Measurements from ENCODE around the gene METTL9.
A peak's percentile ranks its signal among the peaks of the same experiment; 100 is the strongest.
"Not testable (repeated sequence)": the region's sequence is repeated elsewhere in the genome, so short reads cannot be mapped to it uniquely, and the experiment has no call there.

The METTL9 gene

GRCh38 chr16:21663889-21664647 is 64.7 kb downstream of the METTL9 start, which contains the start of gene OTOA:
OTOA (plus strand) TSS chr16:21663968; CDS start chr16:21678515, 14,547 bp downstream.
- peaks cover 3% of the 10 kb centered on the region; the same call in 1 of the 2 replicates for H3K27me3 ChIP-seq (replicated peaks; ENCODE audit: control insufficient read depth, insufficient read depth, low read length)
- TF ChIP-seq, protein P1, sequence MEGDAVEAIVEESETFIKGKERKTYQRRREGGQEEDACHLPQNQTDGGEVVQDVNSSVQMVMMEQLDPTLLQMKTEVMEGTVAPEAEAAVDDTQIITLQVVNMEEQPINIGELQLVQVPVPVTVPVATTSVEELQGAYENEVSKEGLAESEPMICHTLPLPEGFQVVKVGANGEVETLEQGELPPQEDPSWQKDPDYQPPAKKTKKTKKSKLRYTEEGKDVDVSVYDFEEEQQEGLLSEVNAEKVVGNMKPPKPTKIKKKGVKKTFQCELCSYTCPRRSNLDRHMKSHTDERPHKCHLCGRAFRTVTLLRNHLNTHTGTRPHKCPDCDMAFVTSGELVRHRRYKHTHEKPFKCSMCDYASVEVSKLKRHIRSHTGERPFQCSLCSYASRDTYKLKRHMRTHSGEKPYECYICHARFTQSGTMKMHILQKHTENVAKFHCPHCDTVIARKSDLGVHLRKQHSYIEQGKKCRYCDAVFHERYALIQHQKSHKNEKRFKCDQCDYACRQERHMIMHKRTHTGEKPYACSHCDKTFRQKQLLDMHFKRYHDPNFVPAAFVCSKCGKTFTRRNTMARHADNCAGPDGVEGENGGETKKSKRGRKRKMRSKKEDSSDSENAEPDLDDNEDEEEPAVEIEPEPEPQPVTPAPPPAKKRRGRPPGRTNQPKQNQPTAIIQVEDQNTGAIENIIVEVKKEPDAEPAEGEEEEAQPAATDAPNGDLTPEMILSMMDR (IDR thresholded peaks at IDR 0.05; ENCODE audit: insufficient read depth, low read length, poor library complexity, severe bottlenecking): no peak
- DNase-seq (ENCODE audit: extremely low read depth, insufficient read length): peak; percentile 40
- H3K4me3 ChIP-seq (replicated peaks; ENCODE audit: low read depth, low read length): no peak within 1 kb of the TSS
- H3K36me3 ChIP-seq (ENCODE audit: control insufficient read depth, insufficient read depth, low read length): no peaks in the 10 kb centered on the region

GRCh38 chr16:21664801-21665492 is 65.6 kb downstream of the METTL9 start:
- DNase-seq (ENCODE audit: extremely low read depth, insufficient read length): no peak
- no peaks in the 10 kb centered on the region for H3K36me3 ChIP-seq (ENCODE audit: control insufficient read depth, insufficient read depth, low read length)

DNA sequence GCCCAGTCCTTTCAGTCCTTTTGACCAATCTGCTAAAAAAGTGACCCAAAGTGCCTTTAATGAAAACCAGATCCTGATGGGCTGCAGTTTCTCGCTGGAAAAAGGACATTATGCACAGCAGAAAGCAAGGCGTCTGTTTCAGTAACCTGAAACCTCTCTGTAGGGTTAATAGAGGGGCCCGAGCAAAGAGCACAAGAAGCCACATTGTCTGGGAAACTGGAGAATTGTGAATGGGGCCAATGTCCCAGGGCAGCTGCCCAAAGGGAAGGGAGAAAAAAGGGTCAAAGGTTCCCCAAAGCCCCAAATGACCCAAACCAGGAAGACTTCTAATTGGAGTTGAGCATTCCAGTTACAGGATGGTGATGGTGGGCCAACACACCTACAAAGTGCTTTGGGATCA is 67.4 kb downstream of the METTL9 start:
- H3K36me3 ChIP-seq (ENCODE audit: control insufficient read depth, insufficient read depth, low read length): no peaks in the 10 kb centered on the region

More at GRCh38 chr16:21664801-21665492, 65.6 kb downstream of the METTL9 start:
- TF ChIP-seq, protein P1 (IDR thresholded peaks at IDR 0.05; ENCODE audit: insufficient read depth, low read length, poor library complexity, severe bottlenecking): no peak
- no peak overlapping the region for H3K4me3 ChIP-seq (replicated peaks; ENCODE audit: low read depth, low read length)
- H3K27me3 ChIP-seq (replicated peaks; ENCODE audit: control insufficient read depth, insufficient read depth, low read length): peaks cover 3% of the 10 kb centered on the region; the same call in 1 of the 2 replicates

GRCh38 chr16:21667575-21667974 is 68.2 kb downstream of the METTL9 start:
- Histone ChIP-seq H3K27me3 (replicated peaks; ENCODE audit: control insufficient read depth, insufficient read depth, low read length) (peaks cover 3% of the 10 kb centered on the region; the same call in 1 of the 2 replicates), H3K4me3 (replicated peaks; ENCODE audit: low read depth, low read length) (no peak overlapping the region), H3K36me3 (ENCODE audit: control insufficient read depth, insufficient read depth, low read length) (no peaks in the 10 kb centered on the region)
- no peak for DNase-seq (ENCODE audit: extremely low read depth, insufficient read length)
- TF ChIP-seq, protein P1 (IDR thresholded peaks at IDR 0.05; ENCODE audit: insufficient read depth, low read length, poor library complexity, severe bottlenecking): no peak

More for the DNA sequence above, 67.4 kb downstream of the METTL9 start:
- no peak overlapping the region for H3K4me3 ChIP-seq (replicated peaks; ENCODE audit: low read depth, low read length)
- peaks cover 3% of the 10 kb centered on the region; the same call in 1 of the 2 replicates for H3K27me3 ChIP-seq (replicated peaks; ENCODE audit: control insufficient read depth, insufficient read depth, low read length)
- TF ChIP-seq, protein P1 (IDR thresholded peaks at IDR 0.05; ENCODE audit: insufficient read depth, low read length, poor library complexity, severe bottlenecking): no peak
- no peak for DNase-seq (ENCODE audit: extremely low read depth, insufficient read length)

DNA sequence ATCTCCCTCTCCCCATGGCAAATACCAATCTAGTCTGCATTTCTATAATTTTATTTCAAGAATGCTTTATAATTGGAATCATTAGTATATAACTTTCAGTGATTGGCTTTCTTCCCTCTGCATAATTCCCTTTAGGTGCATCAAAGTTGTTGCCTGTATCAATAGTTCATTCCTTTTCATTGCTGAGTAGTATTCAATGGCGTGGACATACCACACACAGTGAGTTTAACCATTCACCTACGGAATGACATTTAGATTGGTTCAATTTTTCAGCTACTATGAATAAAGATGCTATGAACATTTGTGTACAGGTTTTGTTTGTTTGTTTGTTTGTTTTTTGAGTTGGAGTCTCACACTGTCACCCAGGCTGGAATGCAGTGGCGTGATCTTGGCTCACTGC is 74.1 kb downstream of the METTL9 start:
- TF ChIP-seq, protein P1 (IDR thresholded peaks at IDR 0.05; ENCODE audit: insufficient read depth, low read length, poor library complexity, severe bottlenecking): no peak
- DNase-seq (ENCODE audit: extremely low read depth, insufficient read length): no peak

DNA sequence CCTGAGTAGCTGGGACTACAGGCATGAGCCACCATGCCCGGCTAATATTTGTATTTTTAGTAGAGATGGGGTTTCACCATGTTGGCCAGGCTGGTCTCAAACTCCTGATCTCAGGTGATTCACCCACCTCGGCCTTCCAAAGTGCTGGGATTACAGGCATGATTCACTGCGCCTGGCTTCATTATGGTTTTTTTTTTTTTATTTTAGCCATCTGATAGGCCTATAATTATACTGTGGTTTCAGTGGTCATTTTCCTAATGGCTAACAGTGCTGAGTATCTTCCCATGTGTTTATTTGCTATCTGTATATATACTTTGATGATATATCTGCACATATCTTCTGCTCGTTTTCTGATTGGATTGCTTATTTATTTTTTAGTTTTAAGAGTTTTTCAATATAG is 75.1 kb downstream of the METTL9 start:
- not testable (repeated sequence) for H3K4me3 ChIP-seq (replicated peaks; ENCODE audit: low read depth, low read length); H3K36me3 ChIP-seq (ENCODE audit: control insufficient read depth, insufficient read depth, low read length); DNase-seq (ENCODE audit: extremely low read depth, insufficient read length); H3K27me3 ChIP-seq (replicated peaks; ENCODE audit: control insufficient read depth, insufficient read depth, low read length)

More for the DNA sequence above, 74.1 kb downstream of the METTL9 start:
- no peaks in the 10 kb centered on the region; the same call in none of the 2 replicates for H3K27me3 ChIP-seq (replicated peaks; ENCODE audit: control insufficient read depth, insufficient read depth, low read length)
- H3K36me3 ChIP-seq (ENCODE audit: control insufficient read depth, insufficient read depth, low read length): no peaks in the 10 kb centered on the region
- no peak overlapping the region for H3K4me3 ChIP-seq (replicated peaks; ENCODE audit: low read depth, low read length)

DNA sequence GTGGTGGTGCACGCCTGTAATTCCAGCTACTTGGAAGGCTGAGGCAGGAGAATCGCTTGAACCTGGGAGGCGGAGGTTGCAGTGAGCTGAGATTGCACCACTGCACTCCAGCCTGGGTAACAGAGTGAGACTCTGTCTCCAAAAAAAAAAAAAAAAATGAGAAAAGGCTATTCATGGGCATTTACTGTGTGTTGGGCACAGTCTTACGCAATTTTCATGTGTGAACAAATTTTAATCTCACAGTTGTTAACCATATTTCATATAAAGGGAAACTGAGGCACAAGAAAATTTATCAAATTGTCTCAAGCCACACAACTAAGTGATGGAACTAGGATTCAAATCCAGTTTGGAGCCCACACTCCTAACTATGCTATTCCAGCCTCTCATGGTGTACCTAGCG is 81.3 kb downstream of the METTL9 start:
- not testable (repeated sequence) for DNase-seq (ENCODE audit: extremely low read depth, insufficient read length); H3K36me3 ChIP-seq (ENCODE audit: control insufficient read depth, insufficient read depth, low read length); H3K4me3 ChIP-seq (replicated peaks; ENCODE audit: low read depth, low read length); H3K27me3 ChIP-seq (replicated peaks; ENCODE audit: control insufficient read depth, insufficient read depth, low read length)

Data from GM06990 (cell line).